ENCODE data around the gene PLXNA2.

DNA sequence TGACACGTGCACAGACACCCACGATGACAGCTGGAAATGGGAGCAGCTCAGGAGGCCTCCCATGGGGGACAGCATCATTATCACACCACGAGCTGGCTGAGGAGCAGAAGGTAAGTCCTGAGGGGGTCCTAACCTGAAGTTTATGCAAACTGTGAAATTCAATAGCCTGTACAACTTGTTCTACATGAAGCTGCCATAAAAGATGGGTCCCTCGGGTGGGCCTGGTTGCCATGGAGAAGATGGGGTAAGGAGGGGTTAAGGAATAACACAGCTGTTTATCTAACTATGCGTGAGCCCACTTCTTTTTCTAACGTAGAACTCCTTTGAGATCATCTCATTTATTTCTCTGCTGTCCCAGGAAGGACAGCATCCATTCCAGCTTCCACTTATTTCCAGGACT, 169.8 kb downstream of the PLXNA2 start:
- TF ChIP-seq, protein P1, sequence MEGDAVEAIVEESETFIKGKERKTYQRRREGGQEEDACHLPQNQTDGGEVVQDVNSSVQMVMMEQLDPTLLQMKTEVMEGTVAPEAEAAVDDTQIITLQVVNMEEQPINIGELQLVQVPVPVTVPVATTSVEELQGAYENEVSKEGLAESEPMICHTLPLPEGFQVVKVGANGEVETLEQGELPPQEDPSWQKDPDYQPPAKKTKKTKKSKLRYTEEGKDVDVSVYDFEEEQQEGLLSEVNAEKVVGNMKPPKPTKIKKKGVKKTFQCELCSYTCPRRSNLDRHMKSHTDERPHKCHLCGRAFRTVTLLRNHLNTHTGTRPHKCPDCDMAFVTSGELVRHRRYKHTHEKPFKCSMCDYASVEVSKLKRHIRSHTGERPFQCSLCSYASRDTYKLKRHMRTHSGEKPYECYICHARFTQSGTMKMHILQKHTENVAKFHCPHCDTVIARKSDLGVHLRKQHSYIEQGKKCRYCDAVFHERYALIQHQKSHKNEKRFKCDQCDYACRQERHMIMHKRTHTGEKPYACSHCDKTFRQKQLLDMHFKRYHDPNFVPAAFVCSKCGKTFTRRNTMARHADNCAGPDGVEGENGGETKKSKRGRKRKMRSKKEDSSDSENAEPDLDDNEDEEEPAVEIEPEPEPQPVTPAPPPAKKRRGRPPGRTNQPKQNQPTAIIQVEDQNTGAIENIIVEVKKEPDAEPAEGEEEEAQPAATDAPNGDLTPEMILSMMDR (IDR thresholded peaks at IDR 0.05), result no peak
- TF ChIP-seq POLR2A (IDR thresholded peaks at IDR 0.05), result no peak
